Measurements from ENCODE around the gene TECPR1. TPM values are rescaled to one million over a fixed set of nuclear protein-coding genes. Genes with fewer than 3 reads are reported as not detected.

The TECPR1 gene
- total and polyA plus RNA-seq, 2 of the 8 experiments (the other 6 are each of a cell fraction or from before 2014, with no cell fraction given): 1.3 to 11.1 TPM

DNA sequence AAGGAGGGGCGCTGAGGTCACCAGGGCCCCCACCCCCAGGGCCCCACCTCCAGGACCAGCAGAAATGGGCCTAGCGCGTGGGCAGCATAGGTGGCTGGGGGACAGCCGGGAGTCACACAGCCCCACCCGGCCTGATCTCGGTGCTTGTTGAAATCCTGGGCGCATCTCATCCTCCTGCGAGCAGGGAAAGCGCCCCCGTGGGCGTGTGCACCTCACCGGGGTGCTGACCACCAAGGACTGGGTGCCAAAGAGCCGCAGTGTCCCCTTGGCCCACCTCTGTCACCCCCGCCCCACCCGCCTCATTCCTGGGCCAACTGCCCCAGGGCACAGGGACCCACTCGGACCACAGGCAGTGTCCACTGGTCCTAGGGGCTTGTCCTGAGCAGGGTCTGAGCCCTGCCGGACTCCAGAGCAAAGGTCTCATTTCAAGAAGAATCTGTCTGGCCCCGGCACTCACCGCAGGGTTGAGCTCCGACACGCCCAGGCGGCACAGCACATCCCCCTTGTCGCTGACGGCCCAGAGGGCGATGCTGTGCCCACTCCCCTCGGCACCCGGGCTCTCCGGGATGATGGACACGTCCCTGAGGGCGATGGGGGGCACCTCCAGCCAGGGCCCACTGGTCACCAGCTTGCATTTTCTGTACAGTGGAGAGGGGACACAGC is 29.4 kb downstream of the TECPR1 start (continued):
- TF ChIP-seq ATF3 (IDR thresholded peaks at IDR 0.05; ENCODE audit: insufficient read depth, low read depth, low read length): no peak
- no peak for TF ChIP-seq PHF8 (conservative IDR thresholded peaks at IDR 0.05; ENCODE audit: low read depth, low read length)
- no peak for TF ChIP-seq SIX5 (IDR thresholded peaks at IDR 0.05; ENCODE audit: low read depth, low read length)
